NCI-H748 (cell line): ENCODE measurements around the gene KDM6B.
A peak's percentile ranks its signal among the peaks of the same experiment; 100 is the strongest.

Experiments used
- DNase-seq: peaks from one replicate; lab custom pipeline; 2025; ENCODE audit not compliant: unreplicated experiment; lab: John Stamatoyannopoulos, UW

KDM6B gene

GRCh38 chr17:7818746-7819645, 15.0 kb upstream of the KDM6B start:
- DNase-seq: no peak

DNA sequence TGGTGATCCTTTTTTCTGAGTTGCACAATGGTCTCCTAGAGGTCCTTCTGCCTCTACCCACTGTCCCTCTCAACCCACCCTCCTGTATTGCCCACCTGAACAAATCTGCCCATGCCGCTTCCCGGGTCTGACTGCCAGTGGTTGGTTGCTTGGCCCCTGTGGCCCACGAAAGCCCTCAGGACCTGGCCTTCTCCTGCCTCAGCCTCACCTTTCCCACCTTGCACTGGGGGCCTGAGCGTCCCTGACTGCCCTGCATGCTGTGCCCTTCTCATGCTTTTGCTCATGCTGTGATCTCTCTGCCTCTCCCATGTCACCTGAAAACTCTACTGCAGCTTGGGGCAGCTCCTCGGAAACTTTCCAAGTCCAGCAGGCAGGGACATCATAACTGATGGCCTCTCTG, 13.8 kb upstream of the KDM6B start:
- DNase-seq: no peak

GRCh38 chr17:7822126-7822525, 11.9 kb upstream of the KDM6B start:
- no peak for DNase-seq

GRCh38 chr17:7823581-7824001, 10.4 kb upstream of the KDM6B start:
- DNase-seq: no peak

DNA sequence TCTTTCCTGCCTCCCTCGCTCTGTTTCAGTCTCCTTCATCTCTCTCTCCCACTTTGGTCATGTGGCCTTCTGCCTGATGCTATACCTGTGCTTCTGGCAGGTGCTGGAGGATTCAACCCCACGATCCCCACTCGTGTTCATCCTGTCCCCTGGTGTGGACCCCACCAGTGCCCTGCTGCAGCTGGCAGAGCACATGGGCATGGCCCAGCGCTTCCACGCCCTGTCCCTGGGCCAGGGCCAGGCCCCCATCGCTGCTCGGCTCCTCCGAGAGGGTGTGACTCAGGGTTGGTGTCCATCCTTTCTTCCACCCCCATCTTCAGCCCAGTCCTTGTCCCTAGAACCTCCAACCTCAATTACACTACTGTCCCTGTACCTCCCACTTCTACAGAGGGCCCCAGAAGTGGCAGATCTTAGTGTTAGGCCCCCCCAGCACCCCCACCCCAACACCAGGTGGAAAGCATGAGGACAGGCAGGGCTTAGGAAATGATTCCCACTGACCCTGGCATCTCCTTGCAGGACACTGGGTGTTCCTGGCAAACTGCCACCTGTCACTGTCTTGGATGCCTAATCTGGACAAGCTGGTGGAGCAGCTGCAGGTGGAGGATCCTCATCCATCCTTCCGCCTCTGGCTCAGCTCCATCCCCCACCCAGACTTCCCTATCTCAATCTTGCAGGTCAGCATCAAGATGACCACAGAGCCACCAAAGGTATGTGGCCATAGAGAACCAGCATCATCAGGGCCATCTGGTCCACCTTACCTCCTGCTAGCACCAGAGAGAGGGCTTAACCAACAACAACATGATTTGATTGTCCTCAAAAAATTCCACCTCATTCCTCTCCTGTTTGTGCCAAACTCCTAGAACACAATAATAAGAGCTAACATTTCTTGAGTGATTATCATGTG, 9.7 kb upstream of the KDM6B start:
- DNase-seq: no peak

DNA sequence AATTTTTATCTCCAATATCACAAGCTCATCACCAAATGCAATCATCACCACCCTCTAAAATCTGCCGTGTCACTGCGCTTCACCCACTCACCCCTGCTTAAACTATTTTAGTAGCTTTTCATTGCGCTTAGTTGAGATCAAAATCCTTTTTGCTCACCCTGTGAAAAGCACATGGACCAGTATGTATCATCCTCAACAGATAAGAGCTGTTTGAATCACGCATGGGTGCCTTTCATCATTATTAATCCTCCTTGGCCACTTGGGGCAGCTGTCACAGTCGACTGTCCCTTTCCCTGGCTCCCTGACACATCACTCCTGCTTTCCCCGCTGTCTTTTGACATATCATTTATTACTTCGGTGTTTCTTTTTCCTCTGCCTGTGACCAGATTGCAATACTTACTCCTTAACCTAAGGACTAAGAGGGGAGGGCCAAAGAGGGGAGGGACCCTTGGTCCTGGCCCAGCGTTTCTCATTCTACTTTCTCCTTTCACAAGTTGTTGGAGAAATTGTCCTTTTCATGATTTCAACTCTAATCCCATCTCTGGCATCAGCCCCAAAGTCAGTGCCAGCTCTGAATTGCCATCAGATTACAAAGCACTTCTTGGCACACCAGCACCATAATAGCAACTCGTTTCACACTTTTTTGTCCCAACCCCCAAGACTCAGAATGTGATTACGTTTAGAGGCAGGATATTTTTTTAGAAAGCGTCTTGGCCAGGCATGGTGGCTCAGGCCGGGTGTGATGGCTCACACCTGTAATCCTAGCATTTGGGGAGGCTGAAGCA, 8.6 kb upstream of the KDM6B start:
- peak; percentile 30 for DNase-seq

- DNase-seq: no peak
These were observed 3.4 kb upstream of the KDM6B start for GRCh38 chr17:7830616-7831015.

DNA sequence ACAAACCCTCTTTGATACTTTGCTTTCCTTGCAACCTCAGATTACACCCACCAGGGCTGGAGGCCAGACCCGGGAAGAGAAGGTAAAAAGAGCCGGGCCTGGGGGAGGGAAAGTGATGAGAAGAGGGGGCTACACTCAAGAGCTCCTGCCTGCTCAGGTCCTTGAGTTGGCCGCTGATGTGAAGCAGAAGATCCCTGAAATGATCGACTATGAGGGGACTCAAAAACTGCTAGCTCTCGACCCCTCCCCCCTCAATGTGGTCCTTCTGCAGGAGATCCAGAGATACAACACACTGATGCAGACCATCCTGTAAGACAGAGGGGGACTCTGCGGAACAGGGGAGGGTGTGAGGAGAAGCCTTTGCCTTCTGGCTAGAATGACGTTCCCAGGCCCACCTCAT, 2.8 kb upstream of the KDM6B start:
- no peak for DNase-seq

GRCh38 chr17:7832431-7832830, 1.6 kb upstream of the KDM6B start:
- DNase-seq: no peak

DNA sequence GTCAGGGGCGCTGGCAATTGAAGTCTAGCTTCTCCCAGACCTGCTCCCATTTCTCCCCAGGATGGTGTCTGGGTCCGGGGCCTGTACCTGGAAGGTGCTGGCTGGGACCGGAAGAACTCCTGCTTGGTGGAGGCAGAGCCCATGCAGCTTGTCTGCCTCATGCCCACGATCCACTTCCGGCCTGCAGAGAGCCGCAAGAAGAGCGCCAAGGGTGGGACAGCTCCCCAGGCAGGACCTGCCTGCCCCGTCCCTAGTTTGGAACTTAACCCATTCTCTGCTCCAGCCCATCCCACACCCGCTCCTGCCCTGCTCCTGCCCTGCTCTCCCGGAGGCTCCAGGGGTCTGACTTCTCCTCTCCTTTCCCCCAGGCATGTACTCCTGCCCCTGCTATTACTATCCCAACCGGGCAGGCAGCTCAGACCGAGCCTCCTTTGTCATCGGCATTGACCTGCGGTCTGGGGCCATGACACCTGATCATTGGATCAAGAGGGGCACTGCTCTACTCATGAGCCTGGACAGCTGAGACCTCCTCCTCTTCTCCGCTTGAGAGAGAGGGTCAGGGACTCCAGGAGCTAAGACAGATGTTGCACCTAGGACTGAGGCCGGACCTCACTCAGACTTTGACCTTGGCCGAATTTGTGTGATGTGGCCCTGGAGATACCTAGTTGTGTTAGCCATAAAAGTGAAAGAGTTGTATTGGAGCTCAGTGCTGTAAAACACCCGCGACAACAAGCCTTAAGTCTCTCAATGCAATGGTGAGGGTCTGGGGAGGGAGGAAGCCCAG, 814 bp upstream of the KDM6B start:
- DNase-seq: no peak

DNA sequence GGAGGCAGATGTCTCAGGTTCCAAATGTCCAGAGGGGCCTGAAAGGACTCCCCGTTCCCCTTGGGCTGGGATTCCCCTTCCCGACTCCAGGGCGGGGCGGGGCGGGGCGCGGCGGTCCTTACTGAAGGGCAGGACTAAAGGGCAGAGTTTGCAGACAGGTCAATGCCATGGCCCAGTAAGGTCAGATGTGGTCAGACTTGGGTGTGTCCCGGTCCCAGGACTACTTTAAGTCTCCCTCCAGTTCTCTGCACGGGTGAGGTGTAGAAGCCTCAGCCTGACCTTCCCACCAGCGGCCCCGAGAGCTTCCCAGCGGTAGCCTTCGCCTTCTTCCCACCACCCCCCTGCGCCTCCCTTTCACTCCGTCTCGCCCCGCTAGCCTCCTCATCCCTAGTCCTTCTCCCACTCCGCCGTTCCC, 532 bp downstream of the KDM6B start:
- DNase-seq: no peak

- peak; percentile 100 for DNase-seq
These were observed 1.2 kb downstream of the KDM6B start for GRCh38 chr17:7834957-7835813.

GRCh38 chr17:7835814-7836595, 2.0 kb downstream of the KDM6B start:
- DNase-seq: peak; percentile 82

DNA sequence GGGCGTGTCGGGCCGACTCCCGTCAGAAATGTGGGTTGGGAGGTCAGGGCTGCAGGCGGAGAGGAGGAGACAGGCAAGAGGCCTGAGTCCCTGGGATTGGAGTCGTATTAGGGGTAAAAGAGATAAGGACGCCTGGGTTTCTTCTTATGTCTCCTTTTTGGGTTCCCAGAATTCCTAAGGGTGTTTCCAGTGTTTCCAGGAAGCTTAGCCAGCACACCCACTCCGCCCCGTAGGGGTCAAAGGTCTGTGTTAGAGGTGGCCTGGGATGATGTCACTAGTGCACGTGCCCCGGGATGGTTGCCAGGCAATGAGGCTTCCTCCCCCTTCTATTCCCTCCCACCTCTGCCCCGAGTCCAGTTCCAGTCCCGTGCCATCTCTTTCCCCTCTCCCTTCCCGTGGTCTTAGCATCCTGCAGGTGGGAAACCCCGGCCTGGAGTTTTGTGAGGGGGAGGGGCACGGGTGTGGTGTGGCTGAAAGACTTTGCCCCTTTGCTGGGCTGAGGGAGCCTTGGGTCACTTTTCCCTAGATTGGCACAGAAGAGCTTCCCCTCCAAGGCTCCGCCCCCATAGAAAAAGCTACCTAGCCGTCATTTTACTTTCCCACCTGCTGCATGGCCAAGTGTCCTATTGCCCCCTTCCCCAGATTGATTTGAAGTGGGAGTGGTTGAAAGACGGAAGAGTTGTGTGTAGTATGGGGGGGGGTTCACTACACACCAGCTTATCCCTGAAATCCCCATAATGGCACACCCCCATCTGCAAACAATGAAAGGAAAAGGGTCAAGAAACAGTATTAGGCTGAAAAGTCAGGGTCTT, 2.8 kb downstream of the KDM6B start:
- DNase-seq: peak; percentile 92

GRCh38 chr17:7837408-7838088, 3.5 kb downstream of the KDM6B start:
- peak; percentile 65 for DNase-seq

- peak; percentile 75 for DNase-seq
These were observed 4.4 kb downstream of the KDM6B start for GRCh38 chr17:7838090-7839075.
